ENCODE results near the gene BCL2L13.

BCL2L13 gene

GRCh38 chr22:17774926-17775685 lies 136.5 kb downstream of the BCL2L13 start:
- no peak for DNase-seq (ENCODE audit: low read depth)
- H3K4me3 ChIP-seq (ENCODE audit: low read depth, low read length) = no peak overlapping the region; the same call in 1 of the 2 replicates
- no peak for TF ChIP-seq CTCF (IDR thresholded peaks at IDR 0.05; ENCODE audit: low read depth, low read length, missing control alignments)

- no peak for TF ChIP-seq CTCF (IDR thresholded peaks at IDR 0.05; ENCODE audit: low read depth, low read length, missing control alignments)
- DNase-seq (ENCODE audit: low read depth) = no peak
- H3K4me3 ChIP-seq (ENCODE audit: low read depth, low read length) = no peak overlapping the region
These were observed 137.4 kb downstream of the BCL2L13 start for GRCh38 chr22:17775781-17776465.

GRCh38 chr22:17777005-17777716 lies 138.6 kb downstream of the BCL2L13 start:
- peak; percentile 93 for DNase-seq (ENCODE audit: low read depth)
- H3K4me3 ChIP-seq (ENCODE audit: low read depth, low read length) = peak overlapping the region; percentile 84
- no peak for TF ChIP-seq CTCF (IDR thresholded peaks at IDR 0.05; ENCODE audit: low read depth, low read length, missing control alignments)

- no peak for TF ChIP-seq CTCF (IDR thresholded peaks at IDR 0.05; ENCODE audit: low read depth, low read length, missing control alignments)
- H3K4me3 ChIP-seq (ENCODE audit: low read depth, low read length) = peak overlapping the region; percentile 84
- no peak for DNase-seq (ENCODE audit: low read depth)
These were observed 139.1 kb downstream of the BCL2L13 start for GRCh38 chr22:17777717-17778044.

- DNase-seq (ENCODE audit: low read depth) = no peak
- peak overlapping the region; percentile 84 for H3K4me3 ChIP-seq (ENCODE audit: low read depth, low read length)
These were observed 139.9 kb downstream of the BCL2L13 start for GRCh38 chr22:17778412-17778976.

More at GRCh38 chr22:17778412-17778976, 139.9 kb downstream of the BCL2L13 start:
- no peak for TF ChIP-seq CTCF (IDR thresholded peaks at IDR 0.05; ENCODE audit: low read depth, low read length, missing control alignments)

Measured in GM12864 (cell line).